Activated T-cell treated with anti-CD3 and anti-CD28 coated beads, Interleukin-2, amount 50 U/mL, for 72 hours (primary cell): ENCODE data around the gene AFF2. TPM values are rescaled to one million over a fixed set of nuclear protein-coding genes. Genes with fewer than 3 reads are reported as not detected.

Experiments used
- ATAC-seq, 2 donors: fragments of 150-1000 bp; cut with Tn5 transposase; replicated peaks in 1 of 2; 2 replicates each; pipeline ENCODE4 v1.10.0; 2021; ENCODE audit warnings: moderate library complexity in 2 of 2, mild to moderate bottlenecking in 1 of 2
- DNase-seq, 2 donors: peaks; one replicate each; pipeline ENCODE4 v3.0.0; 2021 to 2022; ENCODE audit warnings: mixed read lengths in 1 of 2
- H3K27ac Mint-ChIP-seq: one replicate; pipeline ENCODE4 v1.8.0; 2022; ENCODE audit warnings: mild to moderate bottlenecking, moderate library complexity, mixed read lengths
- H3K27me3 Mint-ChIP-seq: one replicate; pipeline ENCODE4 v1.8.0; 2022; ENCODE audit warnings: low read depth, mixed read lengths
- H3K36me3 Mint-ChIP-seq, 2 donors: one replicate each; pipeline ENCODE4 v1.8.0; 2022; ENCODE audit warnings: mixed read lengths in 2 of 2, mild to moderate bottlenecking in 1 of 2; ENCODE audit not compliant: insufficient read depth in 2 of 2
- H3K4me1 Mint-ChIP-seq: one replicate; pipeline ENCODE4 v1.8.0; 2022; ENCODE audit warnings: low read depth, mixed read lengths
- H3K4me3 Mint-ChIP-seq, 2 donors: one replicate each; pipeline ENCODE4 v1.8.0; 2022; ENCODE audit warnings: mild to moderate bottlenecking in 2 of 2, mixed read lengths in 2 of 2, moderate library complexity in 2 of 2
- H3K9me3 Mint-ChIP-seq, 2 donors: one replicate each; pipeline ENCODE4 v1.8.0; 2022; ENCODE audit warnings: mixed read lengths in 2 of 2
- total RNA-seq, 2 donors: library from RNA; stranded (reverse); gene quantifications; one replicate each; pipeline ENCODE4 v1.2.3, GENCODE V29; 2022

The AFF2 gene
- total RNA-seq, 2 donors from 2014 or later = 1.4 to 2.8 TPM

DNA sequence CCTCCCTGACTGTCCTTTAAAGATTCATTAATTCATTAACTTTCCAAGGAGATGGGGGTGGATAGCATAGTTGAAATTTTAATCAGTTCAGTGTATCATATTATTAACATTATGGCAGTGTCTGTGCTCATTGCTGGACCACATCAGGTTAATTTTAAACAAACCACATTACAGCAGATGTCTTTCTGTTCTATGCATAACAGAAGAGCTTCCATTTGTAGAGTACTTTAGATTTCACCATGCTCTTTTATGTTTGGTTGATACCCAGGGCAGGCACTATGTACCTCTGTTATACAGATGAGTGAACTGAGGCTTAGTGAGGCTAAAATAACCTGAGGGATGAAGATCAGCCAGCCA is 41.1 kb downstream of the AFF2 start:
- Mint-ChIP-seq H3K36me3 (no peaks in the 10 kb centered on the region), H3K4me1 (no peaks in the 10 kb centered on the region), H3K4me3 (no peak overlapping the region), H3K27me3 (peaks cover 28% of the 10 kb centered on the region), H3K27ac (no peak overlapping the region), H3K9me3 (no peaks in the 10 kb centered on the region)
- DNase-seq (no peak), ATAC-seq (no peak)

DNA sequence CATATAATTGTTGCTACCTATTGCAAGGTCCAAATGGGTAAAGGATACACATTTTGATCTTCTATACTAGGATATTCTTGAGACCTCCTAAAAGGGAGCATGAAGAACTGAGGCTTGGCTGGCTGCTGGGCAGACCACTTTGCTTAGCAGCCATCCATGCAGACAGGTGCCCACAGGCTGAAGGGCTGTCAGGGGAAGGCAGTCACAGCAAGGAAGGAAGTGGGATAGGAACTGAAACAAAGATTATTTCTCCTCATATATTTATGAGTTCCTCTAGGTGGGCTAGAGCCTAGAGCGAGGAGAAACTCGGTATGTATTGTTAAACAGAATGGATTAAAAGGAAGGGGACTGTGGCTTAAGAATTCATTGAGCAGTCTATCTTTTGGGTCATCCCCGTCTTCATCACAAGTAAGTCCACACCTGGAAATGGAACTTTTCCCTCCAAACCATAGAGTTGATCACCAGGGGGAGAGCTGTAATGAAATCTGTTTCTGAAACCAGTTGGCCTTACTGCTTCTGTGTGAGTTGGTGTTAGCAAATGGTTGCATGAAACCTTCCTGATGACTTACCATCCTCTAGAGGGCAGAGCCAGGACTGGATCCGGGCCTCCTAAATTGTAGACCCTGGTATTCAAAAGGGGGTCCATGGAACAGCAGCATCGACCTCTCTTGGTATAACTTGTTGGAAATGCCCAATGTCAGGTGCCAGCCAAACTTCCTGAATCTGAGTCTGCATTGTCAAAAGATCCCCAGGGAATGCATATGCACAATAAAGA is 42.3 kb downstream of the AFF2 start:
- Mint-ChIP-seq H3K4me3 (no peak overlapping the region), H3K27ac (no peak overlapping the region), H3K9me3 (no peaks in the 10 kb centered on the region), H3K36me3 (no peaks in the 10 kb centered on the region), H3K4me1 (no peaks in the 10 kb centered on the region), H3K27me3 (peaks cover 26% of the 10 kb centered on the region)
- DNase-seq = no peak
- ATAC-seq = no peak

DNA sequence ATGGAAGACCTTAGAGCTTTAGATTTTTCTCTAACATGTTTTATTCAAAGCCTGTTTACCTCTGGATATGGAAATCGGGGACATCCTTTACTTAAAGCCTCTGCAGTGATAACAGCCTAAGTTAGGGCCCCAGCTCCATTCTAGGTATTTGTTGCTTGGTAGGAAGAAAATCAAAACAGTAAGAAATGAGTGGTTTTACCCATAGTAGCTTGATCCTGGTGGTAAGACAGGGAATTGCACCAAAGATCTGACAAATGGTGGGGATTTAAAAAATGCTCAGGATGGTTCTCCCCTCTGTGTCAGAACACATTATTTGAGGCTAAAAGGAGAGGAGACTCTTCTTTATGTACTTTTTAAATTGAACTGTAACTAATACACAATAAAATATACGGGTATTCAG is 52.4 kb downstream of the AFF2 start:
- Mint-ChIP-seq H3K4me1 (peaks cover 8% of the 10 kb centered on the region), H3K9me3 (peaks cover 0 to 3% of the 10 kb centered on the region in 2 donors), H3K4me3 (no peak overlapping the region), H3K27me3 (peaks cover 25% of the 10 kb centered on the region), H3K36me3 (peaks cover 0 to 1% of the 10 kb centered on the region in 2 donors), H3K27ac (no peak overlapping the region)
- DNase-seq = no peak
- ATAC-seq = no peak

DNA sequence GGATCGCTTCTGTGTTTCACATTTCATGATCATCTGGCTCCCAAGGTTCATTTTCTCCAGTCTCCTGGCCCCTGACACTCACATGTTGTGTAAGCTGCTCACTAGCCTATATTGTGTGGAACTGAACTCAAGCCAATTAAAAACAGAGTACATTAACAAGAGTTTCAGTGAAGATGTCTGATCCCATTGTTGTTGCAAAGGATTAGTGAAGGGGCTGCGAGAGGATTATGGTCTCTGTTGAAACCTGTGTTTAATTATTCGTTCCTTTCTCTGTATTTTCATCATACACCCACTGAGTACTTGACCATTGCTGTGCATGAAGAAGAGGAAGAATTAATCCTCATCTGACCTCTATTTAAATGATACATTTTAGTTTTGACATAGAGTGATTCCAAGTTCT is 54.7 kb downstream of the AFF2 start:
- DNase-seq (no peak), ATAC-seq (no peak)
- H3K36me3 Mint-ChIP-seq = peaks cover 0 to 4% of the 10 kb centered on the region in 2 donors
- H3K27ac Mint-ChIP-seq = no peak overlapping the region
- H3K27me3 Mint-ChIP-seq = peaks cover 25% of the 10 kb centered on the region
- no peak overlapping the region for H3K4me3 Mint-ChIP-seq
- H3K9me3 Mint-ChIP-seq = peaks cover 2 to 3% of the 10 kb centered on the region in 2 donors
- H3K4me1 Mint-ChIP-seq = peaks cover 8% of the 10 kb centered on the region

DNA sequence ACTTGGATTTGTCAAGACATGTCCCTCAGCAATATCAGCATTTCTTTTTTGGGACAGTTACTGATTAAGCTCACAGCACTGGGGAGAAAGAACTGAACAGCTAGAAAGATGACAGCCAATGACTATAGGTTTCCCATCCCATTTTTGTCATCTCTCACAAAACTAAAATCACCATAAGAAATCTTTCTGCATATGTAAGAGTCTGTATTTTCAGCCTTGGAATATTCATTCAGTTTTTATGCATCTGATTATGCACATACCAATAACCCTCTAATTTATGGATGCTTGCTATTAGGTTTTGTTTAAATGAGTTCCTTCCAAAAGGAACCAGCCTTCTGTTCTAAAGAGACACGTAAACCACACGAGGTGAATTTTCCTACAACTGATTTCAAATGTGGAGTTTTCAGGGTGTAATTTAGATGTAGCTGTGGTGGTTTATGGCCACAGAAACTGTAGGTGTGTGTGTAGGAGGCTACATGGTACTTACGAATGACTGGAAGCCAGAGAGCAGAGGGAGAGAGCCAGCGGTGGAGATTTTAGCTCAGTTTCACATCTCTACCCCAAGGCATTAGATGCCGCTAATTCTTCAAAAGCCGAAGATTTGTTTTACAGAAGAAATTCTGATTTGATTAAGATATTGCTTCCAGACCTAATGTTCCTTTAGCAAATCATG is 55.3 kb downstream of the AFF2 start:
- ATAC-seq = no peak

DNA sequence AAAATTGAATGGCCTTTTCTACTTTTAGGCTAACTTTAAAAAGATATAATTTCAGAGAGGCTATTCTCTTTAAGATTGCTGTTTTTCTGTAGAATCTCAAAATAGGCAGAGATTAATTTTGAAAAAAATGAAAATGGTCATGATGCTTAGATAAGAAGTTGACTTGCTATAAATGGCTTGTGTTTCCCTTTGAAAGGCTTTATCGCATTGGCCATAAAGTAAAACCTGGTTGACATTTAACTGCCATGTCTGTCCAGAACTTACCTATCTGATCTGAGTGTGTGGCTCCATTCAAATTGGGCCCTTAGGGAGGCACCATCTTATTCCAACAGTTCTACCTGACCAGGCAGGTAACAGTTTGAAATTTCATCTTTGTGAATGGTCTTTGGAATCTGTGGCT is 56.1 kb downstream of the AFF2 start:
- ATAC-seq (no peak), DNase-seq (no peak)
- H3K4me3 Mint-ChIP-seq = no peak overlapping the region
- peaks cover 0 to 4% of the 10 kb centered on the region in 2 donors for H3K36me3 Mint-ChIP-seq
- peaks cover 8% of the 10 kb centered on the region for H3K4me1 Mint-ChIP-seq
- H3K9me3 Mint-ChIP-seq = peaks cover 2 to 3% of the 10 kb centered on the region in 2 donors
- H3K27ac Mint-ChIP-seq = no peak overlapping the region
- H3K27me3 Mint-ChIP-seq = peaks cover 25% of the 10 kb centered on the region

More for the DNA sequence above, 55.3 kb downstream of the AFF2 start:
- no peak for DNase-seq
- H3K27ac Mint-ChIP-seq = no peak overlapping the region
- H3K9me3 Mint-ChIP-seq = peaks cover 2 to 3% of the 10 kb centered on the region in 2 donors
- H3K4me1 Mint-ChIP-seq = peaks cover 8% of the 10 kb centered on the region
- H3K36me3 Mint-ChIP-seq = peaks cover 0 to 4% of the 10 kb centered on the region in 2 donors
- peaks cover 25% of the 10 kb centered on the region for H3K27me3 Mint-ChIP-seq
- H3K4me3 Mint-ChIP-seq = no peak overlapping the region

GRCh38 chrX:148562846-148563245 is 62.4 kb downstream of the AFF2 start:
- H3K36me3 Mint-ChIP-seq = peaks cover 0 to 3% of the 10 kb centered on the region in 2 donors
- H3K9me3 Mint-ChIP-seq = peaks cover 0 to 2% of the 10 kb centered on the region in 2 donors

DNA sequence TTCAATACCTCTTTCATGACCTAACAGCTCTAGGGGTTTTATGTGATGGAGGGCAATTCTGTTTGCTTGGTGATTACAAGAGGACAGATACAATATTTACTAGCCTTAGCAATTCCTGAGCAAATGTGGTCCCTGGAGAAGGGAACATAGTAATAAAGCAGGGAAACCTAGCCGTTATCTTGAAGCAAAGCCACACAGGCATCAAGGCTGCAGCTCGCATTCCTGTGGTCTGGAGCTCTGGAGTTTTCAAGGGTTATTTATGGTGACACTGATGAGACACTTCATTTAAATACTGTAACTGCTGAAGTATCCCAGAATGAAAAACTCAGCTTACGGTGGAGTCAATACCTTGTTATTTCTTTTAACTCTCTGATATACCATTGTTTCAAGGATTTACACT is 66.8 kb downstream of the AFF2 start:
- Mint-ChIP-seq H3K4me1 (peaks cover 6% of the 10 kb centered on the region), H3K27me3 (peaks cover 32% of the 10 kb centered on the region), H3K9me3 (peaks cover 0 to 1% of the 10 kb centered on the region in 2 donors), H3K4me3 (no peak overlapping the region), H3K36me3 (no peaks in the 10 kb centered on the region), H3K27ac (no peak overlapping the region)
- ATAC-seq (no peak), DNase-seq (no peak)

More at GRCh38 chrX:148562846-148563245, 62.4 kb downstream of the AFF2 start:
- no peak for DNase-seq
- Mint-ChIP-seq H3K27ac (no peak overlapping the region), H3K4me1 (peaks cover 6% of the 10 kb centered on the region), H3K4me3 (no peak overlapping the region), H3K27me3 (peaks cover 23% of the 10 kb centered on the region)
- no peak for ATAC-seq

- Mint-ChIP-seq H3K27me3 (peaks cover 27% of the 10 kb centered on the region), H3K36me3 (no peaks in the 10 kb centered on the region), H3K9me3 (peaks cover 0 to 1% of the 10 kb centered on the region in 2 donors), H3K4me3 (no peak overlapping the region), H3K4me1 (peaks cover 2% of the 10 kb centered on the region), H3K27ac (no peak overlapping the region)
- ATAC-seq (no peak), DNase-seq (no peak)
Observed at GRCh38 chrX:148567779-148568178, 67.4 kb downstream of the AFF2 start.

GRCh38 chrX:148568763-148569162 is 68.3 kb downstream of the AFF2 start:
- Mint-ChIP-seq H3K27ac (no peak overlapping the region), H3K4me3 (no peak overlapping the region), H3K27me3 (peaks cover 17% of the 10 kb centered on the region), H3K4me1 (no peaks in the 10 kb centered on the region), H3K36me3 (no peaks in the 10 kb centered on the region), H3K9me3 (peaks cover 0 to 1% of the 10 kb centered on the region in 2 donors)
- DNase-seq (no peak), ATAC-seq (no peak)

DNA sequence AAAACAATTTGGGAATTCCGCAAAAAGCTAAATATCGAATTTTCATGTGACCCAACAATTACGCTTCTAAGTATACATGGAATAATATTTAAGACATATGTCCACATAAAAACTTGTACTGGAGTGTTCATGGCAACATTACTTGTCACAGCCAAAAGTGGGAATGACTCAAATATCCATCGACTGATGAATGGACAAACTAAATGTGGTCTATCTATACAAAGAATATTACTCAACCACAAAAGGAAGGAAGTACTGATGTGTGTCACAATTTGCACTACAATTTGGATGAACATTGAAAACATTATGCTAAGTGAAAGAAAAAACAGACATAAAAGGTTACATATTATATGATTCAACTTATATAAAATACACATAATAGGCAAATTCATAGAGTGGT is 71.9 kb downstream of the AFF2 start:
- DNase-seq (no peak), ATAC-seq (no peak)
- Mint-ChIP-seq H3K4me3 (no peak overlapping the region), H3K9me3 (peaks cover 0 to 1% of the 10 kb centered on the region in 2 donors), H3K27ac (no peak overlapping the region), H3K27me3 (peaks cover 18% of the 10 kb centered on the region), H3K4me1 (no peaks in the 10 kb centered on the region), H3K36me3 (no peaks in the 10 kb centered on the region)

- Mint-ChIP-seq H3K4me1 (no peaks in the 10 kb centered on the region), H3K27me3 (peaks cover 18% of the 10 kb centered on the region), H3K4me3 (no peak overlapping the region), H3K9me3 (peaks cover 0 to 1% of the 10 kb centered on the region in 2 donors), H3K36me3 (no peaks in the 10 kb centered on the region), H3K27ac (no peak overlapping the region)
- ATAC-seq = no peak
- no peak for DNase-seq
Observed at GRCh38 chrX:148573119-148573518, 72.7 kb downstream of the AFF2 start.

GRCh38 chrX:148574237-148574973 is 74.0 kb downstream of the AFF2 start:
- peaks cover 0 to 1% of the 10 kb centered on the region in 2 donors for H3K9me3 Mint-ChIP-seq

More at GRCh38 chrX:148574237-148574973, 74.0 kb downstream of the AFF2 start:
- H3K4me1 Mint-ChIP-seq = no peaks in the 10 kb centered on the region
- H3K27me3 Mint-ChIP-seq = peaks cover 14% of the 10 kb centered on the region
- DNase-seq = no peak
- ATAC-seq = no peak
- no peak overlapping the region for H3K4me3 Mint-ChIP-seq
- H3K36me3 Mint-ChIP-seq = no peaks in the 10 kb centered on the region
- H3K27ac Mint-ChIP-seq = no peak overlapping the region
